ENCODE measurements around the gene HPD. TPM values are rescaled to one million over a fixed set of nuclear protein-coding genes. Genes with fewer than 3 reads are reported as not detected.

Gene HPD
- total RNA-seq, 6 experiments from 2014 or later: 0.14 to 0.25 (median 0.21) TPM; not detected in 2

- H3K9me3 Mint-ChIP-seq: no peaks in the 10 kb centered on the region
- no peak for TF ChIP-seq CTCF (IDR thresholded peaks at IDR 0.05)
- H3K36me3 Mint-ChIP-seq (ENCODE audit: low read depth): peaks cover 23% of the 10 kb centered on the region
- DNase-seq: no peak
- H3K27ac Mint-ChIP-seq: peak overlapping the region; percentile 94
- peaks cover 41% of the 10 kb centered on the region for H3K4me1 Mint-ChIP-seq (ENCODE audit: low read depth)
- H3K27me3 Mint-ChIP-seq (ENCODE audit: insufficient read depth): no peaks in the 10 kb centered on the region; the same call in none of the 2 replicates
- H3K4me3 Mint-ChIP-seq: peak overlapping the region; percentile 93
Measured at GRCh38 chr12:121806546-121807423, 51.9 kb downstream of the HPD start.

- peaks cover 23% of the 10 kb centered on the region for H3K36me3 Mint-ChIP-seq (ENCODE audit: low read depth)
Measured at GRCh38 chr12:121806009-121806545, 52.6 kb downstream of the HPD start.

GRCh38 chr12:121805171-121806008, 53.3 kb downstream of the HPD start:
- peak overlapping the region; percentile 94 for H3K27ac Mint-ChIP-seq
- H3K4me3 Mint-ChIP-seq: peak overlapping the region; percentile 93
- no peaks in the 10 kb centered on the region; the same call in none of the 2 replicates for H3K27me3 Mint-ChIP-seq (ENCODE audit: insufficient read depth)
- DNase-seq: no peak
- H3K9me3 Mint-ChIP-seq: no peaks in the 10 kb centered on the region
- TF ChIP-seq CTCF (IDR thresholded peaks at IDR 0.05): no peak
- H3K36me3 Mint-ChIP-seq (ENCODE audit: low read depth): peaks cover 23% of the 10 kb centered on the region
- peaks cover 39% of the 10 kb centered on the region for H3K4me1 Mint-ChIP-seq (ENCODE audit: low read depth)

More at GRCh38 chr12:121806009-121806545, 52.6 kb downstream of the HPD start:
- Mint-ChIP-seq H3K27ac (peak overlapping the region; percentile 94), H3K9me3 (no peaks in the 10 kb centered on the region), H3K4me1 (ENCODE audit: low read depth) (peaks cover 41% of the 10 kb centered on the region), H3K27me3 (ENCODE audit: insufficient read depth) (no peaks in the 10 kb centered on the region; the same call in none of the 2 replicates), H3K4me3 (peak overlapping the region; percentile 93)
- TF ChIP-seq CTCF (IDR thresholded peaks at IDR 0.05): no peak
- DNase-seq: no peak

- Mint-ChIP-seq H3K4me1 (ENCODE audit: low read depth) (peaks cover 39% of the 10 kb centered on the region), H3K27ac (peak overlapping the region; percentile 94), H3K4me3 (peak overlapping the region; percentile 93), H3K9me3 (no peaks in the 10 kb centered on the region), H3K36me3 (ENCODE audit: low read depth) (peaks cover 21% of the 10 kb centered on the region), H3K27me3 (ENCODE audit: insufficient read depth) (no peaks in the 10 kb centered on the region; the same call in none of the 2 replicates)
- DNase-seq: no peak
- TF ChIP-seq CTCF (IDR thresholded peaks at IDR 0.05): no peak
Measured at GRCh38 chr12:121804417-121805111, 54.1 kb downstream of the HPD start.
